GM21447 (cell line): Measurements from ENCODE around the gene NDUFV3.
"Not testable (repeated sequence)": the region's sequence is repeated elsewhere in the genome, so short reads cannot be mapped to it uniquely, and the experiment has no call there.

Experiments
- ATAC-seq: cut with Tn5 transposase; IDR thresholded peaks from one replicate; pipeline ENCODE4 v1.9.1; 2021; ENCODE audit not compliant: unreplicated experiment

The NDUFV3 gene

DNA sequence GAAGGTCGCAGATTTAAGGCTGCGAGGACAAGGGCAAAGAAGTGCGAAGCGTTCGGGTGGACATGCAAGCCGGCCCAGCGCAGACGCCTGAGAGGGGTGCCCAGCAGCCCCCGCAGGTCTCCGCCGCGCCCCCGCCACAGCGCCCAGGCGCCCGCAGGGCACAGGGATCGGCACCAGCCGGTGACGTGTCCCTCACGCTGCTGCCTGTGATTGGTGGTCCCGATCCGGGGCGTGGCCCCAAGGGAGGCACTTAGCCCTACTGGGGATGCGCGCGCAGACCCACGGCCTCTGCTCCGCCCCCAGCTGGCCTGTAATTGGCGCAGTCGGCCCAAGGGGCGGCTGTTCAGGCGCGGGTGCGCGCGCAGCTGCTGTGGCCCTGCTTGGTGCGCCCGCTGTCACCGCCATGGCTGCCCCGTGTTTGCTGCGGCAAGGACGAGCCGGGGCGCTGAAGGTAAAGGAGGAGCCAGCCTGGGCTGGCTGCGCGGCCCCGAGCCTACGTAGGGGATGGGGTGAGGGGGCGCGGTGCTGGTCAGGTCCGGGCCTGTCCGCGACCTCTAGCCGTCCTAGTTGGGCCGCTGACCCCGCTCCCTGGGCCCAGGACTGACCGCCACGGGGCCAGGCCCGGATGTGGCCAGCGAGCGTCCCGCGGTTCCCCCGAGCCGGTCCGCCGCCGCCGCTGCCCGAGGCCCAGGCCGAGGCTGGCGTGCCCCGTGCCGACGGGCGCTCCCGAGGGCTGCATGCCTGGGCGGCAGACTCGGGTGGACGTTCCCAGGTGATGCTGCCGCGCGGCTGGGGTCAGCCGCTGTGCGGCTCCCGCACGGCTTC is at the start of gene NDUFV3:
NDUFV3 (plus strand) TSS at position 379 of the 825 bp plus-strand sequence; CDS start at position 404, 25 bp downstream.
- peak; percentile 90 for ATAC-seq

- ATAC-seq, result no peak
These were observed 48.5 kb upstream of the NDUFV3 start for GRCh38 chr21:42844411-42845113.

DNA sequence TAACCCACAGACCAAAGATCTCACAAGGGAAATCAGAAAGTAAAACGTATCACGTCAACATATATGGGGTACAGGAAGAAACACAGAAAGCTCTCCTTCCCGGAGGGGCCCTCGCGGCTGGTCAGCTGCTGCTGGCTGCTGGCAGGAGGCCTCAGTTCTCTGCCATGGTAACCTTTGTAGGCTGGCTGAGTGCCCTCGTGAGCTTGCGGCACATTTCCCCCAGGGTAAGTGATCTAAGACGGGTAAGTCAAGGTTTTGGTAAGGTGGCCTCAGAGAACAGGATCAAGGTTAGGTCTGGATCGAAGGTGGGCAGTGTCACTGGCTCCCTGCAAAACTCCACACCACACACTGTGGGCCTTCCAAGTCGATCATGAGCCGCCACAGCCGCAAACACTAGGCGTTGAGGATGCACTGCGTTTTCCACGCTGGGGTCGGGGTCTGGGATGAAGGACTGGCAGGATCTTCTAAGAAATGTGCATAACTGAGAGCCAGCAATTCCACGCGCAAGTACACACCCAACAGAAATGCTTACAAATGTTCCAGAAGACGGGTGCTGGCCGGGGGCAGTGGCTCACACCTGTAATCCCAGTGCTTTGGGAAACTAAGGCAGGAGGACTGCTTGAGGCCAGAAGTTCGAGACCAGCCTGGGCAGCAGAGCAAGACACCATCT is 47.7 kb upstream of the NDUFV3 start:
- no peak for ATAC-seq

- no peak for ATAC-seq
These were observed 46.9 kb upstream of the NDUFV3 start for GRCh38 chr21:42846221-42846620.

DNA sequence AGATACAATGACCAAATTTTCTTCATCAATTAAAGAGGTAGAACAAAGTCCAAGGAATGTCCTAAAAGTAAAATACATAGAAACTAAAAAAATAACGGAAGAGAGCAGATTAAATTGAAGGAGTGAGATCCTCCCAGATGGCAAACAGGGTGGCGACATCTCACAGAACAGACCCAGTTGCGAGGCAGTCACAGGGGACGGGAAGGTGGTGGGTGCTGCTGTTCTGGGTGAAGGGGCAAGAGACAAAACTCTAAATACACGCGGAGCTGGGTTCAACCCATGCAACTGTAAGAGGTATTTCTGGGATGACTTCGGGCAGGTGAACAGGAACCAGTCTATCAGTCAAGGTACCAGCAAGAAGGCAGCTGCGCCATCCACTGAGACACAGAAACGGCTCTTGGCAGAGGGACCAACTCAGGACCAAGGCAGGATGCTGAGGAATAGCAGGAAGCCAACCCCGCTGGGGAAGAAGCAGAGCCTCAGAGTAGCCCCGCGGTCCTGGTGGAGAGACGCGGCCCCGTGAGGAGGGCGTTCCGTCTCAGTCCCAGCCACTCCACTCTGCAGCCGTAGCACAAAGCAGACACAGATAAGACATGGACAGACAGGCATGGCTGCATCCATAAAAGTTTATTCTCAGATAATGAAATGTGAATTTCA is 45.9 kb upstream of the NDUFV3 start:
- ATAC-seq, result no peak

DNA sequence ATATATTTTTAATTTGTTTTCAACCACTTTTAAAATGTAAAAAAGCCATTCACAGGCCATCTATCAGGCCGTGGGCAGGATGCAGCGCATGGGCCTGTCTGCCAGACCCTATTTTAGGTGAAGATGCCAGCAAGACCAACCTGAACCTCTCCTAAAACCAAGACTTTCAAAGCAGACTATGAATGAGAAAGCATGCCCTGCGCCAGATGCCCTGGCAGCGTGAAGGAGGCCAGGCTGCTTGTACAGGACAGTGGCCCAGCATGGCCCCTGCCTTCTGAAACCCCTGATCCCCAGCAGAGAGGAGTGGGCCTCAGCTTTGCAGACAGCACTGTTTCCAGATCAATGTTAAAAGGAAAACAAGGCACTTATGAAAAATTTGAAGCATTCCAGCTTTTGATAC is 45.4 kb upstream of the NDUFV3 start:
- no peak for ATAC-seq

DNA sequence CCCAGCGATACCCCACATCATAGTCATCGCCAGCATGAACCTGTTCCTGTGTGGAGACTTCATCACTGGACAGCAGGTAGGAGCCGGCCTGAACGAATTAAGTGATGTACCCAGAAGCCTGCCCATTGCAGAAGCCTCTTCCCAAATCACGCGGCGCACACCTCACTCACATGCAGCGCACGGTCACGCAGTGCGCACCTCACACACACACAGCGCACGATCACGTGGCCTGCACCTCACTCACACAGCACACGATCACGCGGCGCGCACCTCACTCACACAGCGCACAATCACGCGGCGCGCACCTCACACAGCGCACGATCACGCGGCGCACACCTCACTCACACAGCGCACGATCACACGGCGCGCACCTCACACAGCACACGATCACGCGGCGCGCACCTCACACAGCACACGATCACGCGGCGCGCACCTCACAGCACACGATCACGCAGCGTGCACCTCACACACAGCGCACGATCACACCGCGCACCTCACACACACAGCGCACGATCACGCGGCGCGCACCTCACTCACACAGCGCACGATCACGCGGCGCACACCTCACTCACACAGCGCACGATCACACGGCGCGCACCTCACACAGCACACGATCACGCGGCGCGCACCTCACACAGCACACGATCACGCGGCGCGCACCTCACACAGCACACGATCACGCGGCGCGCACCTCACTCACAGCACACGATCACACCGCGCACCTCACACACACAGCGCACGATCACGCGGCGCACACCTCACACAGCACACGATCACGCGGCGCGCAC is 44.8 kb upstream of the NDUFV3 start:
- ATAC-seq, result not testable (repeated sequence)

DNA sequence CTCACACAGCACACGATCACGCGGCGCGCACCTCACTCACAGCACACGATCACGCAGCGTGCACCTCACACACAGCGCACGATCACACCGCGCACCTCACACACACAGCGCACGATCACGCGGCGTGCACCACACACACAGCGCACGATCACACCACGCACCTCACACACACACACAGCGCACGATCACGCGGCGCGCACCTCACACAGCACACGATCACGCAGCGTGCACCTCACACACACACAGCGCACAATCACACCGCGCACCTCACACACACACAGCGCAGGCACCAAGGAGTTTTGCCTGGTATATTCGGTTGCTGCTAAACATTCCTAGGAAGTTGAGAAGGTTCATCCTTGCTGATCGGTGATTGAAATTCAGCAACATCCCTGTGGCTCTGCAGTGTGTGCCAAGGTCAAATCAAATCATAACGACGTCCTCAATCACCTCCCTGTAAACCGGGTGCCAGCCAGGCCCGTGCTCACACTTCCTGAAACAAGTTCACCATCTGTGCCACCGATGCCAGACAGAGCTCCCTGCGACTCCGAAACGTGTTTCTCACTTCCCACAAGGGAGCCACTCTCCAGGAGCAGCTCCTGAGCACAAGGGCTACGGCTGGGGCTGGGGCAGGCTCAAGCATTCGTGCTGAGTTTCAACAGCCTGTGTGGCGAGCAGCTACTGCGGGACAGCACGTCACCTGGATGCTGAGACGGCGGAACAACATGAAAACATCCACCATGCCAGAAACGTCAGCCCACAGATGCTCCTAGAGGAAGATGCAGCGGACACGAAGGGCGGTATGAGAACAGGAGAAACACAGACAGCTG is 44.0 kb upstream of the NDUFV3 start:
- no peak for ATAC-seq

- ATAC-seq, result no peak
These were observed 43.2 kb upstream of the NDUFV3 start for GRCh38 chr21:42849759-42850412.

DNA sequence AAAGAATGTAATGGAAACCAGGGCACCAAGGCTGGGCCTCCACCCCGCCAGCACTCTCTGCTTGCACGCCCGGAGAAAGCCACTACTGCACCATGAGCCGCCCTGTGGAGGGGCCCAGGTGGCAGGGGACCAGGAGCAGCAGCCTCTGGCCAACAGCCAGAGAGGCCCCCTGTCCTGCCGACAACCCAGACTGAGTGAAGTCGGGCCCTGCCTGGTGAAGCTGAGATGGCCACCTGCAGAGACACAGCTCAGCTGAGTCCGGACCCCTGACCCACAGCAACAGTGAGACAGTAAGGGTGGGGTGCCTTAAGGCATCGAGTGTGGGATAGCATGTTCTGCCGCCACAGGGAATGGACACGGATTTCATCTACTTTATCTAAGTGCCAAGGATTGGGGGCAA is 42.6 kb upstream of the NDUFV3 start:
- no peak for ATAC-seq

DNA sequence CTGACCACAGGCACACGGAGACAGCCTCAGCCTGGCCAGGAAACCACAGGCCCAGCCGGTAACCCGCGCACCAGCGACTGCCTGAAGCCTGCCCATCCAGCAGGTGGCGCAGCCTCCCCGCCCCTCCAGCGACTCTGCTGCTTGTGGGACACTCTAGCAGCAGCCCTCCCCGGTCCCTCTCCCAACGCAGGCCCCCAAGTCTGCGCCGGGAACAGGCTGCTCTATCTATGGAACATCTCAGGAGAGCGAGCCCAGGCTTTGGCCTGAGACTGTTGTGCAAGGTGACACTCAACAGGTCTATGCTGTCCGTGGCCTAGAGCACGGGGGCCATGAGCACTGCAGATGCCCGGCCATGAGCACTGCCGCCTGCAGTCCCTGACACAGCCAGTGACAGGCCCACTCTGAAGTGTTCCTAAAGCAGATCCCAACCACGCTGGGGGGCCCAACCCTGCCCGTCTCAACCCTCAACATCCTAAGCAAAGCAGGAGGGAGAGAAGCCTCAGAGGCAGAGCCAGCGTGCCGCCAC is 42.2 kb upstream of the NDUFV3 start:
- no peak for ATAC-seq

DNA sequence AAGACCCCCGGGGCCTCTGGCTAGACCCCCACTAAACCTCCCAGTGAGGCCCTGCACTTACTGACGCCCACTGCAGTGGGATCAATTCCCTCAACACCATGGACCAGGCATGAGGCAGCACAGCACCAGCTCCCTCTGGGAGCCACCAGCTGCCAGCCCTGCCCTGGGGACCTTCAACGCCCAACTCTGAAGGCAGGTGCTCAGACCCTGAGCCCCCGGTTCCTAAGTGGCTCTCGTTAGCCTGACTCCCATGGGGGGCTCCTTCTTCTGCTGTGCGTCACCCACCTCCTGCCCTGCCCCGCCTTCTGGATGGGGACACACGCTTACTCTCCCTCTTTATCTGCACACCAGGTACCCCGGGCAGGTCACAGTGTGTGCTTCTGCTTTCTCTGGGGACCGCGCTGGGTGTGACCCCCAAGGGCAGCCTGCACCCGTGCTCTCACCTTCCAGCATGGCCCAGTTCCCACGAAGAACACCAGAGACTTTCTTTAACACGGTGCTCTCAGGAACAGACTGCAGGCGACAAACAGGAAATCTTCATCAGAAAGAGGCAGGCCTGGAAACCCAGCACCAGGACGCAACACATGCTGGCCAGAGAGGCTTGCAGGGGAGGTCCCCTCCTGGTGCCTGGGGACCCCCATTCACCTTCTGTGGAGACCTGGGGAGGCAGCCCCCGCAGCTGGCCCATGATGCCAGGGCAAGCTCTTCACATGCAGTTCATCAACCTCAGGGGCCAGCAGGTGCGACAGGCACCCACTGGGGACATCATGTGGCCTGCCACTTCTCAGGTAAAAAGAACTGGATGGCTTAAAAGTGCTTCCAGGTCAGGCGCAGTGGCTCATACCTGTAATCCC is 41.1 kb upstream of the NDUFV3 start:
- ATAC-seq, result no peak

GRCh38 chr21:42852925-42853570 is 40.1 kb upstream of the NDUFV3 start:
- ATAC-seq, result no peak

GRCh38 chr21:42853621-42854020 is 39.5 kb upstream of the NDUFV3 start:
- no peak for ATAC-seq

DNA sequence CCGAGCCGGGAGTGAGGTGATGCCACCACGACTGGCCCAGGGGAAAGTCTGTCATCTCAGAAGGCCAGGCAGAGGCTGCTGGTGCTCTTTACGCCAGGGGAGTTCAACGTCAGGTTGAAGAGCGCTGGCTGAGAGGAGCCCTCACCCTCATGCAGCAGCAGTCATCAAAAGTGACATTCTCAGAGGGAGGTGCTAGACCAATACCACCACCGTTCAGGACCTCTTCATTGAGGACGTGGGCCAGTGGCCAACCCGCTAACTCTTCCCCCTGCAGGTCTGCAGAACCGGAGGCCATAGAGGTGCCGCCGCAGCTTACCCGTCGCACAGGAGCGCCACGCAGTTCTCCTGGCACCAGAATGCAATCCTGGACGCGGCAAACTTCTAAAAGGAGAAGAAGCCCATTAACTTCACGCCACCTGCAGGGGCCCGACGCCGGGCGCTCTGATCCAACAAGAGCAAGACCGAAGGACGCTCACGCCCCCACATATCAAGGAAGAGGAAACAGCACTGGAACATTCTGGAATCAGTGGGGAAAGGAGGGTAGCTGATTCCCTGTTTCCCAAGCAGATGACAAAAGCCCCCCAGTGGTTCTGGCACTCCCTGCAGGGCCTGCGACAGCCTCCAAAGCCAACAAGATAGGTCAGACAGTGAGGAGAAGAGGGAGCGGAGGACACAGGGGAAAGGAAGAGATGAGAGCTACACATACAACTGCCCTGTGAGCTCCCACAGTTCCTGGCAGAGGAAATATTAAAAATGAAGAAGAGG is 38.7 kb upstream of the NDUFV3 start:
- ATAC-seq, result no peak

DNA sequence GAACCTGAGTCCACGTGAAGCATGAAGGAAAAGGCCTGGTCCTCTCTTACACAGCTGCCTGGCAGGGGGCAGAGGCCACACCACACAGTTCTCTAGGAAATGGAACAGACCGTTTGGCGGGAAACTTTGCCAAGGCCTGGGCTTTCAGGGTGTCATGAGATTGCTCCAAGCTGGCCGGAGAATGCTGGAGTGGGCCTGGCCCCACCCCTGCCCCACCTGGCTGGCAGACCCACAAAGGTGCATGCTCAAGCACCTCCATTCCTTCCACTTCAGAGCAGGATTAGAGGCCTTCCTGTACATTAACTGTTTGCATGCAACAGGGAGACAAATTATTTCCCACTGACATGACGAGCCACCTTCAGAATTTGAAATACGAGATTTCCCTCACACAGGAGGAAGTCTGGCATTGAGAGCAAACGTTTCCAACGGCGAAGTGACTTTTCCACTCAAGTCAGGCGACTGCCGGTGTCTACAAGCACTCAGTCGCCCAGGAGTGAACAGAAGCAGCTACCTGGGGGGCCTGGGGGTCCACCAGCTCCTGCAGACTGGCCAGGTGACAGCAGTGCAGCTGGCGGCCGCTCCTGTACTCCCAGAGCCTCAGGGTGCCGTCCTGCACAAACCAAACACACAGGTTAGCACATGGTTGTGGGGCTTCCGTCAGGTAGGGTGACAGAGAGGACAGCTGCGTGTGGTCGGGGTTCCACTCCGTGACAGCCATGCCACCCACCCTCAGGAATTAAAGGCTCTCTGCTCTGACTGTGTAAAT is 37.8 kb upstream of the NDUFV3 start:
- ATAC-seq, result no peak
